K562 (cell line): ENCODE data around the gene LGALS14. TPM values are rescaled to one million over a fixed set of nuclear protein-coding genes. Genes with fewer than 3 reads are reported as not detected.
A peak's percentile ranks its signal among the peaks of the same experiment; 100 is the strongest.

Source experiments
- ATAC-seq: fragments of 200-7000 bp; cut with Tn5 transposase; 3 replicates; pipeline ENCODE4 v1.9.1; 2020; ENCODE audit warnings: moderate library complexity
- BruUV-seq: library from RNA; stranded (reverse); fragments of 400-500 nt; replicated peaks from 2 replicates; lab custom pipeline; 2021; lab: Mats Ljungman, UMichigan
- CTCF ChIA-PET: fragments of 300-600 bp; formaldehyde crosslinking; extraction: SDS; loops from one replicate; lab custom pipeline; 2021; ENCODE audit warnings: low intra/inter-chr PET ratio; lab: Yijun Ruan, JAX
- POLR2A ChIA-PET: fragments of 300-600, 350-650 bp; sonication (Branson Sonifier 250); formaldehyde crosslinking; extraction: SDS; loops from one replicate; lab custom pipeline; 2021; ENCODE audit warnings: antibody characterized with exemption, inconsistent platforms; lab: Yijun Ruan, JAX
- DNase-seq, 4 experiments: peaks; one replicate each; pipeline versions ENCODE4 v3.0.0 to v3.0.0-alpha.2; 2011 to 2018; ENCODE audit warnings: low spot score in 3 of 4, mixed read lengths in 3 of 4; ENCODE audit errors: extremely low read depth in 1 of 4
- FAIRE-seq: peaks from 2 replicates; lab custom pipeline; 2011; peaks lifted over from hg19 to GRCh38; lab: Jason Lieb, UNC
- H2AFZ ChIP-seq: 2 replicates; pipeline ENCODE4 v1.6.0; 2011; ENCODE audit warnings: low read depth, low read length, control low read depth, inconsistent platforms
- H3K27ac ChIP-seq: fragments of 200-600 bp; 3 replicates; pipeline ENCODE4 v1.8.0; 2011; ENCODE audit warnings: low read depth, mild to moderate bottlenecking, control low read depth, inconsistent platforms, low read length, moderate library complexity, mixed read lengths; ENCODE audit errors: extremely low read depth
- H3K27me3 ChIP-seq, 2 experiments: fragments of 300-600 bp in 1 of 2; 2 replicates in 1 of 2; 3 replicates in 1 of 2; pipeline versions ENCODE4 v1.6.0 to v1.8.0; 2011; ENCODE audit warnings: inconsistent platforms in 2 of 2, low read length in 2 of 2, mild to moderate bottlenecking in 1 of 2, mixed read lengths in 1 of 2, moderate library complexity in 1 of 2; ENCODE audit not compliant: control insufficient read depth in 2 of 2, insufficient read depth in 2 of 2
- H3K36me3 ChIP-seq: fragments of 300-600 bp; 3 replicates; pipeline ENCODE4 v1.8.0; 2011; ENCODE audit warnings: mild to moderate bottlenecking, low read length, inconsistent platforms; ENCODE audit not compliant: control insufficient read depth, insufficient read depth
- H3K4me1 ChIP-seq, 2 experiments: fragments of 200-600 bp in 1 of 2; replicated peaks in 1 of 2; 2 replicates in 1 of 2; 3 replicates in 1 of 2; pipeline versions ENCODE4 v1.5.1 to v1.8.0; 2011; ENCODE audit warnings: inconsistent platforms in 2 of 2, low read length in 2 of 2, mild to moderate bottlenecking in 1 of 2, mixed read lengths in 1 of 2, moderate library complexity in 1 of 2; ENCODE audit not compliant: control insufficient read depth in 2 of 2, insufficient read depth in 2 of 2
- H3K4me2 ChIP-seq: 2 replicates; pipeline ENCODE4 v1.6.1; 2011; ENCODE audit warnings: low read length, control low read depth, inconsistent platforms, mixed read lengths; ENCODE audit not compliant: insufficient read depth
- H3K4me3 ChIP-seq: fragments of 200-600 bp; sonication (generic), shearing (Covaris generic); 2 replicates; pipeline ENCODE4 v1.5.1; 2016; ENCODE audit warnings: control low read depth, inconsistent platforms
- H3K79me2 ChIP-seq: fragments of 200-600 bp; 3 replicates; pipeline ENCODE4 v1.8.0; 2011; ENCODE audit warnings: low read length, inconsistent platforms; ENCODE audit not compliant: control insufficient read depth, insufficient read depth
- H3K9ac ChIP-seq, 2 experiments: 2 replicates each; pipeline versions ENCODE4 v1.6.0 to v1.6.1; 2011; ENCODE audit warnings: low read depth in 2 of 2, low read length in 2 of 2, control low read depth in 1 of 2, inconsistent platforms in 1 of 2, mild to moderate bottlenecking in 1 of 2, mixed read lengths in 1 of 2; ENCODE audit not compliant: insufficient read depth in 1 of 2
- H3K9me1 ChIP-seq: one replicate; pipeline ENCODE4 v1.6.0; 2011; ENCODE audit warnings: inconsistent platforms, mild to moderate bottlenecking, low read length, moderate library complexity; ENCODE audit not compliant: control insufficient read depth, insufficient read depth
- H3K9me3 ChIP-seq: replicated peaks from 2 replicates; pipeline ENCODE4 v1.5.1; 2011; ENCODE audit warnings: low read depth, low read length, inconsistent platforms; ENCODE audit not compliant: control insufficient read depth, insufficient read depth
- H4K20me1 ChIP-seq: replicated peaks from 2 replicates; pipeline ENCODE4 v1.6.1; 2011; ENCODE audit warnings: low read length, inconsistent platforms, mixed read lengths; ENCODE audit not compliant: control insufficient read depth, insufficient read depth
- DEAF1 ChIP-seq: fragments of 450-650 bp; formaldehyde crosslinking; IDR thresholded peaks from 2 replicates; pipeline ENCODE4 v1.4.0; 2020; ENCODE audit warnings: mild to moderate bottlenecking, moderate library complexity
- E2F6 ChIP-seq, 2 experiments: IDR thresholded peaks; 2 replicates each; pipeline ENCODE4 v1.6.1; 2011; ENCODE audit warnings: borderline replicate concordance in 1 of 2, control low read depth in 1 of 2, low read depth in 1 of 2, low read length in 1 of 2, mild to moderate bottlenecking in 1 of 2, mixed read lengths in 1 of 2, moderate library complexity in 1 of 2; ENCODE audit not compliant: insufficient read depth in 1 of 2, insufficient read length in 1 of 2, poor library complexity in 1 of 2, severe bottlenecking in 1 of 2; ENCODE audit errors: extremely low read depth in 1 of 2
- EGR1 ChIP-seq: fragments of 450-650 bp; conservative IDR thresholded peaks from 2 replicates; pipeline ENCODE4 v1.6.1; 2017; ENCODE audit warnings: mild to moderate bottlenecking
- SMAD3 ChIP-seq: fragments of 450-650 bp; formaldehyde crosslinking; conservative IDR thresholded peaks from 2 replicates; pipeline ENCODE4 v1.4.0; 2020; ENCODE audit warnings: mild to moderate bottlenecking
- TOE1 ChIP-seq, 2 experiments: fragments of 450-650 bp in 1 of 2; sonication (generic) in 1 of 2; formaldehyde crosslinking in 1 of 2; IDR thresholded peaks; 2 replicates each; pipeline versions ENCODE4 v1.7.1 to v1.8.0; 2016 to 2022; ENCODE audit warnings: borderline replicate concordance in 2 of 2, mild to moderate bottlenecking in 2 of 2, antibody characterized with exemption in 1 of 2, inconsistent platforms in 1 of 2, low read depth in 1 of 2, missing genetic modification reagents in 1 of 2, moderate library complexity in 1 of 2
- ZFP36 ChIP-seq: fragments of 150-350 bp; IDR thresholded peaks from 2 replicates; pipeline ENCODE4 v1.6.1; 2018; ENCODE audit warnings: low read length, low read depth; ENCODE audit not compliant: partially characterized antibody
- whole genome bisulfite sequencing: fragments of 100-300 bp; shearing (Covaris generic); methylation state at CpG from one replicate; pipeline ENCODE4 v1.1.6; 2016; ENCODE audit warnings: low coverage, mixed read lengths; ENCODE audit not compliant: insufficient coverage; ENCODE audit errors: missing lambda C conversion rate; 5-methylcytosine and 5-hydroxymethylcytosine counted together
- in situ Hi-C: fragments of 300-500 bp; cut with MboI; formaldehyde crosslinking; loops from 4 replicates; pipeline ENCODE4 v1.15.0; 2018; ENCODE audit warnings: inconsistent platforms, mixed read lengths
- intact Hi-C: fragments of 100-400 bp; cut with micrococcal nuclease; formaldehyde crosslinking; loops from 2 replicates; pipeline ENCODE4 v1.14.2; 2022
- polyA plus RNA-seq, 8 experiments: library from polyadenylated mRNA; depleted of rRNA in 4 of 8; stranded (reverse) in 5 of 8; unstranded in 3 of 8; fragments of >200 nt; fragmentation: Nextera tagmentation in 2 of 8; fragmentation: Illumina TruSeq in 1 of 8; extraction: Ambion mirVana in 2 of 8; extraction: Trizol in 1 of 8; gene quantifications; 2 replicates each; pipeline versions ENCODE4 v1.2.1 to v1.2.3, GENCODE V29; 2011 to 2014; ENCODE audit warnings: inconsistent platforms in 1 of 8, missing spikeins in 1 of 8
- total RNA-seq, 7 experiments: library from RNA; depleted of rRNA in 6 of 7; stranded (reverse); fragments of >200 nt in 6 of 7; fragmentation: Illumina TruSeq in 2 of 7; extraction: Trizol in 2 of 7; gene quantifications; 2 replicates each; pipeline versions ENCODE4 v1.2.1 to v1.2.3, GENCODE V29; 2011 to 2021; ENCODE audit warnings: low replicate concordance in 1 of 7

The LGALS14 gene
- total and polyA plus RNA-seq, 9 of the 15 experiments (the other 6 are each of a cell fraction or from before 2014, with no cell fraction given) = not detected

- TF ChIP-seq E2F6 (IDR thresholded peaks at IDR 0.05; ENCODE audit: borderline replicate concordance in 1 of 2, extremely low read depth in 1 of 2, insufficient read depth in 1 of 2, insufficient read length in 1 of 2, low read depth in 1 of 2, low read length in 1 of 2, poor library complexity in 1 of 2, severe bottlenecking in 1 of 2) (no peak), ZFP36 (no peak), SMAD3 (no peak), TOE1 (IDR thresholded peaks at IDR 0.05; ENCODE audit: borderline replicate concordance) (no peak), TOE1 (CRISPR knock-in tag; IDR thresholded peaks at IDR 0.05; ENCODE audit: borderline replicate concordance, low read depth) (no peak)
- TF ChIP-seq, all 486 proteins: peak for 0
These were observed 31.4 kb downstream of the LGALS14 start (continued) for GRCh38 chr19:39735688-39736087.

GRCh38 chr19:39736088-39736487, 31.8 kb downstream of the LGALS14 start:
- TF ChIP-seq DEAF1 (CRISPR knock-in tag) (no peak), EGR1 (0 out of 2 replicates have a peak, but pooled peaks have one; percentile 6)
- no peaks in the 10 kb centered on the region for H3K4me1 ChIP-seq
- in situ Hi-C loops = no loop called here
- no peak overlapping the region for H3K27ac ChIP-seq
- no peaks in the 10 kb centered on the region for H4K20me1 ChIP-seq
- no peak overlapping the region for H3K4me3 ChIP-seq
- no peak overlapping the region for H3K9ac ChIP-seq
- no peak for FAIRE-seq
- DNase-seq = no peak
- ChIA-PET CTCF (no interaction called here), POLR2A (no interaction called here)
- ATAC-seq = no peak
- intact Hi-C loops = no loop called here
- H3K27me3 ChIP-seq = peaks cover 0 to 5% of the 10 kb centered on the region in 2 experiments; a peak in 1 of 5 replicates
- H3K4me2 ChIP-seq = no peak overlapping the region
- WGBS = 0% methylated on average over 5 of the region's 5 CpGs
- H3K79me2 ChIP-seq = no peaks in the 10 kb centered on the region
- no peak overlapping the region for H2AFZ ChIP-seq
- no peaks in the 10 kb centered on the region for H3K9me1 ChIP-seq
- no peaks in the 10 kb centered on the region for H3K9me3 ChIP-seq
- no peaks in the 10 kb centered on the region for H3K36me3 ChIP-seq
- BruUV-seq = no TSS peak
